ENCODE data around the gene CNOT3.
"Not testable (repeated sequence)": the region's sequence is repeated elsewhere in the genome, so short reads cannot be mapped to it uniquely, and the experiment has no call there.

The CNOT3 gene

GRCh38 chr19:54137699-54138488 lies at the start of gene CNOT3:
CNOT3 (plus strand) TSS chr19:54137762; CDS start chr19:54142979, 5,217 bp downstream.
- peak; percentile 34 for DNase-seq

DNA sequence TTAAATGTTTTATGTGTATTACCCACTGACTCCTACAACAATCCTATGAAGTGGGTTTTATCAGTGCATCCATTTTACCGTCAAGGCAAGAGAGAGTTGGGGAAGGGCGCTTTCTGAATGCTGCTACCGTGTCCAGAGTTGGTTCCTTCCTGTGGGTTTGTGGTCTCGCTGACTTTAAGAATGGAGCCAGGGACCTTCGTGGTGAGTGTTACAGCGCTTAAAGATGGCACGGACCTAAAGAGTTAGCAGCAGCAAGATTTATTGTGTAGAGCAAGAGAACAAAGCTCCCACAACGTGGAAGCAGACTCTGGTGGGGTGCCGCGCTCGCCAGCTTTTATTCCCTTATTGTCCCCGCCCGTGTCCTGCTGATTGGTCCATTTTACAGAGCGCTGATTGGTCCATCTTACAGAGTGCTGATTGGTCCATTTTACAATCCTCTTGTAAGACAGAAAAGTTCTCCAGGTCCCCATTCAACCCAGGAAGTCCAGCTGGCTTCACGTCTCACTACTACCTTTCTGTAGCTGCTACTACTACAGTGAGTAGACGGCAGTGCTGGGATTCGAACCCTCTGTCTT lies 43.0 kb upstream of the CNOT3 start:
- DNase-seq, result no peak

DNA sequence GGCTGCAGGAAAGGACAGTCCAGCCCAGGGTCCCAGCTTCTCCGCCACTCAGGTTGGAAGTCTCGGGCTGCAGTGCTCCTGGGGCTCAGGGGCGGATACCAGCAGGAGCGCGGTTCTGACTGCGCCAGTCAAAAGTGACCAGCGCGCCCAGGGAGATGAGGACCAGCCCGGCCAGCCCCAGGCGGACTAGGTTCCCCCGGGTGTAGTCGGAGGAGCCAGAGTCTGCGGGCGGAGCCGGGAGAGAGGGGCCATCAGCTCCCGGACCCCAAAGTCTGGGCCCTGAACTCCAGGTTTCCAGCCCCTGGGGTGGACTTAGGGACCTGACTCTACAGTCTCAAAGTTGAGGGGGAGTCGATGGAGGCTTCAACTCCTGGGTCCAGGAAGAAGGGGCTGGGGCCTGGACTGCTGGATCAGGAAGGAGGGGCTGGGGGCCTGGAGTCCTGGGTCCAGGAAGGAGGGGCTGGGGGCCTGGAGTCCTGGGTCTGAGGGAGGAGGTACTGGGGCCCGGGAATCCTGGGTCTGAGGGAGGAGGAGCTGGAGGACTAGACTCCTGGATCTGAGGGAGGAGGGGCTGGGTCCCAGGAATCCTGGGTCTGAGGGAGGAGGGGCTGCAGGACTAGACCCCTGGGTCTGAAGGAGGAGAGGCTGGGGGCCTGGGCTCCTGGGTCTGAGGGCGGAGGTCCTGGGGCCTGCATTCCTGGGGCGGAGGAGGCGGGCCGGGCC lies 42.3 kb upstream of the CNOT3 start:
- DNase-seq, result no peak

- DNase-seq, result peak; percentile 71
These were observed 41.5 kb upstream of the CNOT3 start for GRCh38 chr19:54095859-54096616.

- DNase-seq, result peak; percentile 52
These were observed 40.9 kb upstream of the CNOT3 start for GRCh38 chr19:54096617-54097106.

- no peak for DNase-seq
These were observed 38.2 kb upstream of the CNOT3 start for GRCh38 chr19:54099190-54099902.

DNA sequence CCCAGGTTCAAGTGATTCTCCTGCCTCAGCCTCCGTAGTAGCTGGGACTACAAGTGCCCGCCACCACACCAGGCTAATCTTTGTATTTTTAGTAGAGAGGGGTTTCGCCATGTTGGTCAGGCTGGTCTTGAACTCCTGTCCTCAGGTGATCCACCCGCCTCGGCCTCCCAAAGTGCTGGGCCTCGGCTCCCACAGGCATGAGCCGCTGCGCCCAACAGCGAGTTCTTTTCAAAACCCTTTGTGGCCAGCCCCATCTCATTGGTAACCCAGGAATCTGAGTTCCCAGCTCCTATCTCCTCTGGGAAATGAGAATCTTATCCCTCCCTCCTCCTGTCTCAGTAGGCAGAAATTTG lies 37.7 kb upstream of the CNOT3 start:
- not testable (repeated sequence) for DNase-seq

GRCh38 chr19:54100561-54100960 lies 37.0 kb upstream of the CNOT3 start, which contains the start of gene OSCAR:
OSCAR (minus strand) TSS chr19:54100803; CDS start chr19:54100792, 11 bp downstream.
- no peak for DNase-seq

DNA sequence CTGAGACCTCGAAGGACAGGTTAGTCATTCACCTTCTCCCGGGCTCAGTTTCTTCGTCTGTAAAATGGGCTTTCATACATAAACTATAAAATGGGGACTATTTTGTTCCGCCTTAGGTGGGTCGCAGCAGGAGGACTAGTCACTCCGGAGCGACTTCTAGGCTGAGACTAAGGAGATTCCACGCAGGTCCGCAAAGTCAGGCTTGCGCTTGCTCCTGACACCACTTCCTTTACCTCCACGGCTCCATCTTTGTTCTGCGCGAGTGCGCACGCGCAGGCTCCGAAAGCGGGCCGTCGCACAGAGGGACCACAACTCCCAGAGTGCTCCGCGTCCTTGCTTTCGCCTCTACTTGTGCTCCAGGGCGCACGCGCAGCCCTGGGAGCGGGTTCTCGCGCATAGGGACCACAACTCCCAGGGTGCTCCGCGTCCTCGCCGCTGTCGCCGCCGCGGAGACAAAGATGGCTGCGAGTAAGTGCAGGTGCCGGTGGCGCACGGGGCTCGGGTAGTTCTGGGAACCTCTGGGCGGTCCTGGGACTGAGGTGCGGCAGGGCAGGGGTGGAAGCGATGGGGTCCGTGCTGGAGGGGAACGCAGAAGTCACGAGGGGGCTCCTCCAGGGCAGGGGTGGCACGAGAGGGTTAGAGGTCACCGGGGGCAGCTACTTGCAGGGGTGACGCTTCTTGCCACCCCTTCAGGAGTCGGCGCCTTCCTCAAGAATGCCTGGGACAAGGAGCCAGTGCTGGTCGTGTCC lies 35.0 kb upstream of the CNOT3 start, which contains the start of gene NDUFA3:
TSS of gene NDUFA3 (plus strand) at position 435 of the 749 bp plus-strand sequence. CDS start at position 459, 24 bp downstream.
- peak; percentile 99 for DNase-seq

- no peak for DNase-seq
These were observed 32.4 kb upstream of the CNOT3 start for GRCh38 chr19:54104998-54105715.

DNA sequence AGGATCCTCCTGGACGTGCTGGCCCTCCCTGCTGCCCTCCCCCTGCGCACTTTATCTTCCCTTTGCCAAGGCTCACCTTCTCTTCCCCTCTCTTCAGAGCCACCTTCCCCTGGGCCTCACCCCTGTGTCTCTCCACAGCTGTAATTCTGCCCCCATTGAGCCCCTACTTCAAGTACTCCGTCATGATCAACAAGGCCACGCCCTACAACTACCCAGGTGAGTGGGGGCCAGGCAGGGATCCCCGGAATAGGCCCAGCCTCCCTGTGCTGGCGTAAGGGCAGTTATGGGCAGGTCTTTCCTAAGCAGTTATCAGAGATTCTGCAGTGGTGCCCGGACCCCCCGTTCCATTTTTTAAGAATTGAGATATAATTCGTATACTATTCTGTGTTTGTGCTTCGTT lies 31.8 kb upstream of the CNOT3 start:
- DNase-seq, result no peak

DNA sequence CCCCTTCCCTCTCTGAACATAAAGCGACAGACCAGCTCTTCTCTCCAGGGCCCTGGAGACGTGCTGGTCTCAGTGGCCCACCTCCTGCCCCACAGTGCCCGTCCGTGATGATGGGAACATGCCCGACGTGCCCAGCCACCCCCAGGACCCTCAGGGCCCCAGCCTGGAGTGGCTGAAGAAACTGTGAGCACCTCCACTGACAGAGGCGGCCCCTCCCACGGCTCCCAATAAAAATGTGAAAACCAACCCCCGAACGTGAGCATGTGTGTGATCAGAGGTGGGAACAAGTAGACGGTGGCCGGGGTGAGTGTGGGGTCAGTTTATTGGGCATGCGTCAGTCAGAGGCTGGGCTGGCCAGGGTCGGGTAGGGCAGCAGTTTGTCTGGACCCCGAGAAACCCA lies 30.8 kb upstream of the CNOT3 start:
- no peak for DNase-seq

- DNase-seq, result no peak
These were observed 29.6 kb upstream of the CNOT3 start for GRCh38 chr19:54107876-54108490.

DNA sequence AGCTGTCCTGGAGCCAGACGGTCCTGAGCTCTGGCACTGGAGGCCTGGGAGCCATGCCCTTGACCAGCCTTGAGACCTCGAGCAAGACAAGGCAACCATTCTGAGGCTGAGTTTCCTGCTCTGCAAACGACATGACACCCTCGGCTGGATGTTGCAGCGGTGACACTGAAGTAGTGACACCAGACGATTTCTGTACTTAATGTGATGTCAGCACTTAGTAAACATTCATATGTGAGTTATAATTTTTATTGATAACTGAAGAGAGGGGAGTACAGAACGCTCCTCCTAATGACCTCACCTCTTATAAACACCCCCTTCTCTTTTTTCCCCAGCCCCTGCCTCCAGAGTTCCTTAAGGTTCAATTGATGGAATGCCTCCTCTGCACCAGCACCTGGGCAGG lies 29.1 kb upstream of the CNOT3 start:
- DNase-seq, result no peak

DNA sequence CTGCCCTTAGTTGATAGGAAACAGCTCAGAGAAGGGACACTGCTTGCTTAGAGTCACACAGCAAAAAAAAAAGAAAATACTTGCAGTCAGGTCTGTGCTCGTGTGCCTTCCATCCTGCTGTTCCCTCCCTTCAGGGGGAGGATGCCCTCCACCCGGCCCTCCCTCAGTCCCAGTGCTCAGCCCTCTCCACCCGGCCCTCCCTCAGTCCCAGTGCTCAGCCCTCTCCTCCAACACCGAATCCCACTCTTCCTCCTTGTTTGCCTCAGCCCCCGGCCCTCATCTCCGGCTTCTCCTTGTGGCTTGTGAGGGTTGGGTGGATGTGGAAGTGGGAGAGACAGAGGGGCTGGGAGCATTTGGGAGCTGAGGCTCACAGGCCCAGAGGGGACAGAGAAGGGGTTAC lies 27.9 kb upstream of the CNOT3 start:
- DNase-seq, result no peak

GRCh38 chr19:54114340-54115108 lies 23.0 kb upstream of the CNOT3 start:
- no peak for DNase-seq

- DNase-seq, result peak; percentile 99
These were observed 22.2 kb upstream of the CNOT3 start, which contains the start of the genes PRPF31 and TFPT for GRCh38 chr19:54115109-54116063. PRPF31 (plus strand) TSS chr19:54115754; CDS start chr19:54118279, 2,525 bp downstream. TFPT (minus strand) TSS chr19:54115657; CDS start chr19:54115269, 388 bp downstream.

GRCh38 chr19:54121259-54121658 lies 16.3 kb upstream of the CNOT3 start:
- no peak for DNase-seq
